Anterior cingulate cortex (tissue), 58 donors: ENCODE data around the gene UHRF2.
"Not testable (repeated sequence)": the region's sequence is repeated elsewhere in the genome, so short reads cannot be mapped to it uniquely, and the experiment has no call there.

ENCODE experiments used
- DNase-seq, 58 donors: peaks; one replicate each; lab custom pipeline; 2025; lab: John Stamatoyannopoulos, UW

The UHRF2 gene

GRCh38 chr9:6424940-6425339 is 11.9 kb downstream of the UHRF2 start:
- DNase-seq, result no peak

DNA sequence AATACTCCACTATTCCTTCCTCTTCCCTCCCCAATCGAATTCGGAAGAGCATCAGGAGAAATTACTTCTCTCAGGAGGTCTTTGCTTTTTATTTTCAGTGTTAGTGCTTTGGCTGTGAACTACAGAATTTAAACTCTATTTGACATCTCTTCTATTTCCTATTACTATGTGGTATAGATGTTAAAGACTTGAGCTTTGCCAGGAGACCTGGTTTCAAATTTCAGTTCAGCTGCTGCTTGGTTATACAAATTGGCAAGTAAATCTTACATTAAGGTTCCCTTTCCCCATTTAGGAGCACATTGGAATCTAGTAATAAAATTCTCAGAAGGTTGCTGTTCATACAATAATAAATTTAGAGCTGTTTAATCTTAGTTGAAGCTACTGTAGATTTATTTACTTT is 13.1 kb downstream of the UHRF2 start:
- DNase-seq, result no peak

DNA sequence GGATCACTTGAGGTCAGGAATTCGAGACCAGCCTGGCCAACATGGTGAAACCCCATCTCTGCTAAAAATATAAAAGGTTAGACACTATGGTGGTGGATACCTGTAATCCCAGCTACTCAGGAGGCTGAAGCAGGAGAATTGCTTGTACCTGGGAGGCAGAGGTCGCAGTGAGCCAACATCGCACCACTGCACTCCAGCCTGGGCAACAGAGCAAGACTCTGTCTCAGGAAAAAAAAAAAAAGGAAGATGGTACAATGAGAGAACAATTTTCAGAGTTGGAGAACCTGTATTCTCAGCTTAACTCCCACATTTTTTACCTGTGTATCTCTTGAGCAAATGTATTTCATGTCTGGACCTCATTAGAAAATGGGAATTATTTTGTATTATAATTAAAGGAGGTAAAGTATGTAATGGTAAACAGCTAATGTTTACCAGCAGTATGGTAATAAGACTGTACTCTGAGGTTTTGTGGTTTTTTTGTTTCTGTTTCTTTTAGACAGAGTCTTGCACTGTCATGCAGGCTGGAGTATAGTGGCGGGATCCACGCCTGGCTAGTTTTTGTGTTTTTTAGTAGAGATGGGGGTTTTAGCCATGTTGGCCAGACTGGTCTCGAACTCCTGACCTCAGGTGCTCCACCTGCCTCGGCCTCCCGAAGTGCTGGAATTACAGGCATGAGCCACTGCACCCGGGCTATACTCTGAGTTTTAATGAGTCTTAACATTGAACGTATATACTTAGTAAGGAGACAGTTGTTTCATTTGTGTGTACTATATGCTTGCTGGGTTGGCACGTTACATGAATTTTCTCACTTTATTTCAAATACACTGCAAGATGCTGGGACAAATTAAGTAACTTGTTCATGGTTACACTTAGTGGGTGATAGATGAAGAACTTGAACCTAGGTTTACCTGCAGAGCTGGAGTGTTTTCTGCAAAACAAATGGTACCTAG is 16.2 kb downstream of the UHRF2 start:
- DNase-seq, result no peak

DNA sequence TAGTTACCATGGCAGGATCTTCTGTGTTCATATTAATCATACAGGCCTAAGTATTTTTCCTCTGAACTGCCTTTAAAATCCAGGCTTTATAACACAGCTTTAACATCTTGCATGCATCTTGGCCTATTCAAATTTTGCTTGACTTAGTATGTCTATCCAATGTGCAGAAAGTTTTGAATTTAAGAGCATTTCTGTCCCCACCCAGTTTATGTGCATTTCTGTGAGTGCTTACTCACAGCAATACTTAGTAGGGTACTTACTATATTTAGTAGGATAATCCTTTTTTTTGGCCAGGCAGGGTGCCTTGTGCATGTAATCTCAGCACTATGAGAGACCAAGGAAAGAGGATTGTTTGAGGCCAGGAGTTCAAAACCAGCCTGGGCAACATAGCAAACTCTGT is 18.0 kb downstream of the UHRF2 start:
- no peak for DNase-seq

GRCh38 chr9:6433410-6433809 is 20.4 kb downstream of the UHRF2 start:
- DNase-seq, result no peak

DNA sequence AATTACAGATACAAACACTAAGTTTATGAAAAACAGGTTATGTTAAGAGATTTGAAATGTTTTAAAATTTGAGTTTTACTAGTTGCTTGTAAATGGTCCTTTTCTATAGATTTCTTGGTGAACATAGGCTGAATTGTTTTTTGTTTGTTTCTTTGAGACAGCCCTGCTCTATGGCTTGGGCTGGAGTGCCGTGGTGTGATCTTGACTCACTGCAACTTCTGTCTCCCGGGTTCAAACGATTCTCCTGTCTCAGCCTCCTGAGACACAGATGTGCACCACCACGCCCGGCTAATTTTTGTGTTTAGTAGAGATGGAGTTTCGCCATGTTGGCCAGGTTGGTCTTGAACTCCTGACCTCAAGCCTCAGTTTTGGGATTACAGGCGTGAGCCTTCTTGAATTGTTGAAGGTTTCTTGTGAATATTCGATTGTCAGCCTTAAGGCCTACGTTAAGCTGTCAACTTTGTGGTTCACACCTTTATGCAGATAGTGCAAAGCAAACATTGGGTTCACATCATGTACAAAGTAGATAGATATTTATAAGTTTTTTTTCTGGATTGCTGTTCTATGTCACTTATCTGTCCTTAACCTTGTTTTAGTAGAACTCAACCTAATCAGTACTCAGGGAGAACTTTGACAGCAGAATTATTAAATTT is 26.2 kb downstream of the UHRF2 start:
- no peak for DNase-seq

- DNase-seq, result no peak
Measured at GRCh38 chr9:6440405-6440804, 27.4 kb downstream of the UHRF2 start.

DNA sequence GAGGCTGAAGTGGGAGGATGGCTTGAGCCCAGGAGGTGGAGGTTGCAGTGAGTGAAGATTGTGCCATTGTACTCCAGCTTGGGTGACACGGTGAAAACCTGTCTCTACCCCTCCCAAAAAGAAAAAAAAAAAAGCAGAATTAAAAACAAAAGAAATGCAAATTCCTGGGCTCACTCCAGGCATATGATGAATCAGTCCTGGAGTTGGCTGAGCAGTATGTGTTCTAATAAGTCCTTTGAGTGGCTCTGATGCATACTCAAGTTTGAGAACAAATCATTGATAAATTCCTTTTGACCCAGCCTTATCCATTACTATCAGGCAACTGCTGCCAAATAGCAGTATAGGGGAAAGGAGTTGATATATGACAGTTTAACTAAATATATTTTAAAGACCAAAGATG is 28.3 kb downstream of the UHRF2 start:
- no peak for DNase-seq

GRCh38 chr9:6443661-6444060 is 30.7 kb downstream of the UHRF2 start:
- DNase-seq, result no peak

DNA sequence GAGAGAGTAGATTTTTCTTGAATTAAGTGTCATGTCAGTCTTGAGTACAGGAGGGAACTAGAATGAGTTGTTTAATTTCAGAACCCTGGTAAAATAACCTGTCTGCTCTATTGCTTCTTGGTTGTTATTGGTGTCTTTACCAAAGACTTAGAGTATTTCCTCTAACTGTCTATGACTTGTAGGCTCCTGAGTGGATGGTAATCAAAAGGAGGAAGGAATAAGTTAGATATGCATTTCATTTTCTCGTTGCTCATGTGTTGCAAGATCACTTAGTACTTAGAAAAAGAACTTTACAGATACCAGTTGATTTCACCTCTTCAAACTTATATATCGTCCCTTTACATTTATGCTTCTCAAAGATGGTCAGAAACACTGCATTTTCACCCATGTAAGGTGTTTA is 31.1 kb downstream of the UHRF2 start:
- DNase-seq, result no peak

- DNase-seq, result no peak
Measured at GRCh38 chr9:6449086-6449485, 36.1 kb downstream of the UHRF2 start.

GRCh38 chr9:6449645-6450044 is 36.6 kb downstream of the UHRF2 start:
- DNase-seq, result no peak

- DNase-seq, result no peak
Measured at GRCh38 chr9:6450641-6451375, 37.8 kb downstream of the UHRF2 start.

DNA sequence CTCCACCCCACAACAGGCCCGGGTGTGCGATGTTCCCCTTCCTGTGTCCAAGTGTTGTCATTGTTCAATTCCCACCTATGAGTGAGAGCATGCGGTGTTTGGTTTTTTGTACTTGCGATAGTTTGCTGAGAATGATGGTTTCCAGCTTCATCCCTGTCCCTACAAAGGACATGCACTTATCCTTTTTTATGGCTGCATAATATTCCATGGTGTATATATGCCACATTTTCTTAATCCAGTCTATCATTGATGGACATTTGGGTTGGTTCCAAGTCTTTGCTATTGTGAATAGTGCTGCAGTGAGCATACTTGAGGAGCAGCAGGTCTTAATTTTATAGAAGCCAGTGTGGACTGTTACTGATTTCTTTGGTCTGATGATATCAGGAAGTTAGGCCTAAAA is 42.3 kb downstream of the UHRF2 start:
- not testable (repeated sequence) for DNase-seq

DNA sequence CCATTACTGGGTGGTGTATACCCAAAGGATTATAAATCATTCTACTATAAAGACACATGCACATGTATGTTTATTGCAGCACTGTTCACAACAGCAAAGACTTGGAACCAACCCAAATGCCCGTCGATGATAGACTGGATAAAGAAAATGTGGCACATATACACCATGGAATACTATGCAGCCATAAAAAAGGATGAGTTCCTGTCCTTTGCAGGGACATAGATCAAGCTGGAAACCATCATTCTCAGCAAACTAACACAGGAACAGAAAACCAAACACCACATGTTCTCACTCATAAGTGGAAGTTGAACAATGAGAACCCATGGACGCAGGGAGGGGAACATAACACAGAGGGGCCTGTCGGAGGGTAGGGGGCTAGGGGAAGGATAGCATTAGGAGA is 45.7 kb downstream of the UHRF2 start:
- not testable (repeated sequence) for DNase-seq

- no peak for DNase-seq
Measured at GRCh38 chr9:6459718-6460117, 46.7 kb downstream of the UHRF2 start.

GRCh38 chr9:6460189-6460768 is 47.3 kb downstream of the UHRF2 start:
- DNase-seq, result no peak

DNA sequence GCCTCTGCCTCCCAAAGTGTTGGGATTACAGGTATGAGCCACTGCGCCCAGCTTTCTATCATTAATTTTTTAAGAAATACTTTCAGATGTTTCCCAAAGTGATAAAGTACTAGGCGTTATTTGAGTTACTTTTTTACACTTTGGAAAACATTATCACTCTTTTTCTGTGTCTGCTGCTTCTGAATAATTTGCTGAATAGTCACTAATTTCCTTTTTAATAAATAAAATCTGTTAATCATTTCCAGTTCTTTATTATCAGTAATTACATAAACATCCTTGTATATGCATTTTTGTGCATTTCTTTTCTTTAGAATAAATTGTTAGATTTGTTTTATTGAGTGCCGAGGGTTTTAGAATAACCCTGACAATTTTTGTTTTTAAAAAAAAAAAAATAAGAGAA is 48.6 kb downstream of the UHRF2 start:
- DNase-seq, result no peak

- peak in 4 of 58 donors; percentile 1 to 6 (median 3) for DNase-seq
Measured at GRCh38 chr9:6467006-6467625, 54.1 kb downstream of the UHRF2 start.

GRCh38 chr9:6471231-6471850 is 58.3 kb downstream of the UHRF2 start:
- DNase-seq, result no peak
